HCT116 (cell line): ENCODE measurements around the gene EPN1. TPM values are rescaled to one million over a fixed set of nuclear protein-coding genes. Genes with fewer than 3 reads are reported as not detected.

Experiments
- ATAC-seq: fragments of 200-7000 bp; cut with Tn5 transposase; 2 replicates; pipeline ENCODE4 v1.9.1; 2020; ENCODE audit warnings: mild to moderate bottlenecking, moderate library complexity
- BruUV-seq: library from RNA; stranded (reverse); fragments of 400-500 nt; replicated peaks from 2 replicates; lab custom pipeline; 2021; lab: Mats Ljungman, UMichigan
- CTCF ChIA-PET: fragments of 300-600 bp; sonication (Branson Sonifier 250); formaldehyde crosslinking; loops from one replicate; lab custom pipeline; 2021; ENCODE audit warnings: antibody characterized with exemption; lab: Charles Lee
- POLR2A ChIA-PET: fragments of 300-600, 350-600 bp; sonication (Branson Sonifier 250); formaldehyde crosslinking; loops from one replicate; lab custom pipeline; 2021; ENCODE audit warnings: antibody characterized with exemption; lab: Charles Lee
- RAD21 ChIA-PET, 2 experiments: fragments of 300-600 bp; sonication (Branson Sonifier 250); formaldehyde crosslinking; loops; one replicate each; lab custom pipeline; 2023; ENCODE audit warnings: low total read pairs in 2 of 2; ENCODE audit not compliant: uncharacterized antibody in 2 of 2, unreplicated experiment in 2 of 2, low non-redundant PET in 1 of 2; lab: Charles Lee
- DNase-seq: peaks from one replicate; pipeline ENCODE4 v3.0.0-alpha.2; 2010; ENCODE audit warnings: low read depth, low spot score
- H2AFZ ChIP-seq: fragments of 200-600 bp; shearing (Covaris generic), sonication (generic); 2 replicates; pipeline ENCODE4 v1.6.1; 2017; ENCODE audit warnings: low read depth, mixed run types, mixed read lengths, antibody characterized with exemption, low read length; ENCODE audit not compliant: poor library complexity, severe bottlenecking
- H3K27ac ChIP-seq: 2 replicates; pipeline ENCODE4 v1.5.1; 2012; ENCODE audit warnings: low read depth, low read length
- H3K27me3 ChIP-seq: fragments of 200-600 bp; sonication (generic); 2 replicates; pipeline ENCODE4 v1.6.1; 2016; ENCODE audit warnings: mixed run types, low read length, mixed read lengths; ENCODE audit not compliant: insufficient read depth
- H3K36me3 ChIP-seq, 2 experiments: fragments of 200-500 bp in 1 of 2; fragments of 200-600 bp in 1 of 2; sonication (Bioruptor generic) in 1 of 2; sonication (generic) in 1 of 2; 2 replicates each; pipeline versions ENCODE4 v1.5.1 to v1.6.1; 2014 to 2016; ENCODE audit warnings: low read length in 2 of 2, inconsistent platforms in 1 of 2, mixed read lengths in 1 of 2, mixed run types in 1 of 2; ENCODE audit not compliant: insufficient read depth in 2 of 2, control insufficient read depth in 1 of 2
- H3K4me1 ChIP-seq, 2 experiments: fragments of 200-600 bp in 1 of 2; sonication (generic) in 1 of 2; 2 replicates each; pipeline versions ENCODE4 v1.5.1 to v1.6.1; 2012 to 2017; ENCODE audit warnings: low read length in 2 of 2, inconsistent platforms in 1 of 2, mild to moderate bottlenecking in 1 of 2, mixed read lengths in 1 of 2, mixed run types in 1 of 2, moderate library complexity in 1 of 2; ENCODE audit not compliant: insufficient read depth in 2 of 2, control insufficient read depth in 1 of 2
- H3K4me2 ChIP-seq: fragments of 200-600 bp; sonication (generic); 2 replicates; pipeline ENCODE4 v1.6.1; 2017; ENCODE audit warnings: mixed run types, low read length, mixed read lengths
- H3K4me3 ChIP-seq, 2 experiments: fragments of 200-600 bp in 1 of 2; sonication (generic) in 1 of 2; replicated peaks in 1 of 2; 2 replicates each; pipeline ENCODE4 v1.5.1; 2011 to 2016; ENCODE audit warnings: low read length in 2 of 2, control low read depth in 1 of 2, low read depth in 1 of 2, mild to moderate bottlenecking in 1 of 2, mixed read lengths in 1 of 2, mixed run types in 1 of 2
- H3K79me2 ChIP-seq: fragments of 200-600 bp; sonication (generic); 2 replicates; pipeline ENCODE4 v1.6.1; 2017; ENCODE audit warnings: mild to moderate bottlenecking, mixed run types, low read length, moderate library complexity, mixed read lengths; ENCODE audit not compliant: insufficient read depth
- H3K9ac ChIP-seq: fragments of 200-600 bp; sonication (generic); 2 replicates; pipeline ENCODE4 v1.6.1; 2016; ENCODE audit warnings: low read length, mixed read lengths
- H3K9me2 ChIP-seq: fragments of 200-600 bp; sonication (generic), shearing (Covaris generic); 2 replicates; pipeline ENCODE4 v1.6.1; 2017; ENCODE audit warnings: mixed run types, mild to moderate bottlenecking, moderate library complexity; ENCODE audit not compliant: insufficient read depth
- H3K9me3 ChIP-seq, 2 experiments: fragments of 200-500 bp in 1 of 2; fragments of 200-600 bp in 1 of 2; sonication (Bioruptor generic) in 1 of 2; sonication (generic) in 1 of 2; 2 replicates each; pipeline ENCODE4 v1.6.1; 2014 to 2017; ENCODE audit warnings: low read length in 2 of 2, mixed read lengths in 2 of 2, inconsistent platforms in 1 of 2, low read depth in 1 of 2, mild to moderate bottlenecking in 1 of 2, mixed run types in 1 of 2, moderate library complexity in 1 of 2; ENCODE audit not compliant: control insufficient read depth in 1 of 2, insufficient read depth in 1 of 2
- H4K20me1 ChIP-seq: fragments of 200-600 bp; sonication (generic), shearing (Covaris generic); 2 replicates; pipeline ENCODE4 v1.6.1; 2017; ENCODE audit warnings: mixed run types, mild to moderate bottlenecking, moderate library complexity; ENCODE audit not compliant: insufficient read depth
- CBX3 ChIP-seq: IDR thresholded peaks from 2 replicates; pipeline ENCODE4 v1.6.1; 2012; ENCODE audit warnings: low read depth
- EZH2 ChIP-seq: fragments of 200-600 bp; sonication (generic); IDR thresholded peaks from 2 replicates; pipeline ENCODE4 v1.6.1; 2017; ENCODE audit warnings: antibody characterized with exemption, mixed run types
- EZH2phosphoT487 ChIP-seq: fragments of 200-600 bp; IDR thresholded peaks from 2 replicates; pipeline ENCODE4 v1.6.1; 2018; ENCODE audit warnings: antibody characterized with exemption, borderline replicate concordance
- MAX ChIP-seq: IDR thresholded peaks from 2 replicates; pipeline ENCODE4 v1.6.1; 2012
- POLR2A ChIP-seq: IDR thresholded peaks from 2 replicates; pipeline ENCODE4 v1.7.0; 2011; ENCODE audit warnings: borderline replicate concordance; ENCODE audit not compliant: insufficient read depth, insufficient read length; ENCODE audit errors: extremely low read depth
- ZNF274 ChIP-seq: fragments of 200-500 bp; sonication (Bioruptor generic); IDR thresholded peaks from 2 replicates; pipeline ENCODE4 v1.6.1; 2014; ENCODE audit warnings: mild to moderate bottlenecking, low read depth, low read length, inconsistent platforms
- intact Hi-C: fragments of 100-400 bp; cut with micrococcal nuclease; formaldehyde crosslinking; loops from 2 replicates; pipeline ENCODE4 v1.10.0; 2022
- total RNA-seq: library from RNA; stranded (reverse); gene quantifications from one replicate; pipeline ENCODE4 v1.2.1, GENCODE V29; 2021; ENCODE audit not compliant: unreplicated experiment
- TF ChIP-seq, protein P1 (sequence below): IDR thresholded peaks from 2 replicates; pipeline ENCODE4 v1.6.1; 2011; ENCODE audit warnings: mild to moderate bottlenecking, low read length, moderate library complexity; ENCODE audit not compliant: insufficient replicate concordance; ENCODE audit errors: extremely low read depth

The EPN1 gene
- total RNA-seq, 1 experiment from 2014 or later = 122 TPM

DNA sequence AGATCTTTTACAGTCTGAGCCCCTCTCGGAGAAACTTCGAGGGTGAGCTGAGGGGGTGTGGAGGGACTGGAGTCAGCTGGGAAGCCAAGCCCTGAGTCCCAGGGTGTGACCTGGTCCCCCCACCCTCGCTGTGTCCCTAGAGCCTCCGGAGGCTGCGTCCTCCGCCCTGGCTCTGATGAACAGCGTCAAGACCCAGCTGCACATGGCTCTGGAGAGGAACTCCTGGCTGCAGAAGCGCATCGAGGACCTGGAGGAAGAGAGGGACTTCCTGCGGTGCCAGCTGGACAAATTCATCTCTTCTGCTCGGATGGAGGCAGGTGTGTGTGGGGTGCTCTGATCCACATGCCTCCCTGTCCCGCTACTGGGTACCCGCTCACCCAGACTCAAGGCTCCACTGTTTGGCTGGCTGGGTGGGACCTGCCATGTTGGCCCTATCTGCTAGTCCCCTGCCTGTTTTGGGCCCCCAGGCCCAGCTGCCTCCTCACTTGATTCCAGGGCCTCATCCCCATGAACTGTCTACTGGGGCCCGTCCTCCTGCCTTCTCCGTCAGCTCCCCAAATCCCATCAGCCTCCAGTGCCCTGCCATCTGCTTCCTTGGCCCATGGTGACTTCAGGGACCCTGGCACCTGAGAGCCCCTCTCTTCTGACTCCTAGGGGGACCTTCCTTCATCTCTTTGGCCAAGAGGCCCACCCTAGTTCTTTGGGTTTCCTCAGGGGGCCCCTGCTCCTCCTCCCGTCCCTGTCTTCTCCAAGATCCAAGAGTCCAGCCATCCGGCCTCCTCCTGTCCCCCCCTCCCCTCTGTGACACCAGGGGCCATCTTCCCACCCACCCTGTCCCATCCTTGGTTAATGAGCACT lies 25.5 kb upstream of the EPN1 start:
- Histone ChIP-seq H4K20me1 (no peaks in the 10 kb centered on the region), H2AFZ (no peak overlapping the region), H3K4me1 (peaks cover 9 to 19% of the 10 kb centered on the region in 2 experiments; a peak in 3 of 4 replicates), H3K27ac (no peak overlapping the region), H3K4me2 (no peak overlapping the region), H3K9me3 (no peaks in the 10 kb centered on the region), H3K79me2 (peaks cover 13% of the 10 kb centered on the region), H3K4me3 (no peak overlapping the region), H3K9ac (no peak overlapping the region), H3K27me3 (no peaks in the 10 kb centered on the region), H3K36me3 (peaks cover 10 to 11% of the 10 kb centered on the region in 2 experiments; a peak in 3 of 4 replicates), H3K9me2 (no peaks in the 10 kb centered on the region)
- ATAC-seq (no peak), DNase-seq (no peak)
- no TSS peak for BruUV-seq
- ChIA-PET RAD21 (no interaction called here), CTCF (no interaction called here), POLR2A (no interaction called here)
- TF ChIP-seq CBX3 (no peak), EZH2 (no peak)
- intact Hi-C loops = no loop called here

- POLR2A ChIA-PET = no interaction called here
- Histone ChIP-seq H3K27ac (no peak overlapping the region), H3K27me3 (no peaks in the 10 kb centered on the region)
Measured at GRCh38 chr19:55650126-55650557, 24.9 kb upstream of the EPN1 start.

More at GRCh38 chr19:55650126-55650557, 24.9 kb upstream of the EPN1 start:
- intact Hi-C loops = no loop called here
- Histone ChIP-seq H3K36me3 (peaks cover 6% of the 10 kb centered on the region in 2 experiments; a peak in 3 of 4 replicates), H3K4me1 (peaks cover 6 to 12% of the 10 kb centered on the region in 2 experiments; a peak in 3 of 4 replicates), H3K4me3 (no peak overlapping the region), H3K79me2 (peaks cover 6% of the 10 kb centered on the region), H3K9ac (no peak overlapping the region), H2AFZ (no peak overlapping the region), H3K9me2 (no peaks in the 10 kb centered on the region), H3K9me3 (no peaks in the 10 kb centered on the region), H4K20me1 (no peaks in the 10 kb centered on the region), H3K4me2 (no peak overlapping the region)
- BruUV-seq = no TSS peak
- ATAC-seq (no peak), DNase-seq (no peak)
- CTCF ChIA-PET = no interaction called here
- RAD21 ChIA-PET = no interaction called here
- no peak for TF ChIP-seq POLR2A
- no peak for TF ChIP-seq ZNF274
- no peak for TF ChIP-seq EZH2phosphoT487
- TF ChIP-seq EZH2 = no peak
- TF ChIP-seq, protein P1, sequence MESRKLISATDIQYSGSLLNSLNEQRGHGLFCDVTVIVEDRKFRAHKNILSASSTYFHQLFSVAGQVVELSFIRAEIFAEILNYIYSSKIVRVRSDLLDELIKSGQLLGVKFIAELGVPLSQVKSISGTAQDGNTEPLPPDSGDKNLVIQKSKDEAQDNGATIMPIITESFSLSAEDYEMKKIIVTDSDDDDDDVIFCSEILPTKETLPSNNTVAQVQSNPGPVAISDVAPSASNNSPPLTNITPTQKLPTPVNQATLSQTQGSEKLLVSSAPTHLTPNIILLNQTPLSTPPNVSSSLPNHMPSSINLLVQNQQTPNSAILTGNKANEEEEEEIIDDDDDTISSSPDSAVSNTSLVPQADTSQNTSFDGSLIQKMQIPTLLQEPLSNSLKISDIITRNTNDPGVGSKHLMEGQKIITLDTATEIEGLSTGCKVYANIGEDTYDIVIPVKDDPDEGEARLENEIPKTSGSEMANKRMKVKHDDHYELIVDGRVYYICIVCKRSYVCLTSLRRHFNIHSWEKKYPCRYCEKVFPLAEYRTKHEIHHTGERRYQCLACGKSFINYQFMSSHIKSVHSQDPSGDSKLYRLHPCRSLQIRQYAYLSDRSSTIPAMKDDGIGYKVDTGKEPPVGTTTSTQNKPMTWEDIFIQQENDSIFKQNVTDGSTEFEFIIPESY = no peak
- TF ChIP-seq MAX = no peak
